Liver (tissue), 9 donors: Measurements from ENCODE around the gene TBX15. TPM values are rescaled to one million over a fixed set of nuclear protein-coding genes. Genes with fewer than 3 reads are reported as not detected.

Experiments used
- DNase-seq: peaks from one replicate; pipeline ENCODE4 v3.0.0-alpha.2; 2017; ENCODE audit warnings: low spot score
- H3K27ac ChIP-seq, 2 donors: one replicate each; pipeline ENCODE4 v1.7.0; 2013; ENCODE audit warnings: inconsistent platforms in 2 of 2, low read length in 2 of 2, control low read depth in 1 of 2, low read depth in 1 of 2, mild to moderate bottlenecking in 1 of 2
- H3K27me3 ChIP-seq, 4 donors: one replicate each; pipeline versions ENCODE4 v1.6.1 to v1.7.0; 2013; ENCODE audit warnings: low read length in 3 of 4, inconsistent platforms in 1 of 4, mild to moderate bottlenecking in 1 of 4, moderate library complexity in 1 of 4; ENCODE audit not compliant: control insufficient read depth in 4 of 4, insufficient read depth in 4 of 4
- H3K36me3 ChIP-seq, 4 donors: one replicate each; pipeline versions ENCODE4 v1.6.1 to v1.7.0; 2013; ENCODE audit warnings: low read length in 3 of 4, mild to moderate bottlenecking in 3 of 4, low read depth in 1 of 4, moderate library complexity in 1 of 4; ENCODE audit not compliant: control insufficient read depth in 4 of 4, insufficient read depth in 3 of 4
- H3K4me1 ChIP-seq, 4 donors: one replicate each; pipeline versions ENCODE4 v1.6.1 to v1.7.0; 2013; ENCODE audit warnings: low read length in 3 of 4, mild to moderate bottlenecking in 3 of 4, moderate library complexity in 1 of 4; ENCODE audit not compliant: control insufficient read depth in 4 of 4, insufficient read depth in 4 of 4
- H3K4me3 ChIP-seq, 3 donors: one replicate each; pipeline versions ENCODE4 v1.6.1 to v1.7.0; 2013; ENCODE audit warnings: low read length in 3 of 3, control low read depth in 1 of 3, low read depth in 1 of 3, mild to moderate bottlenecking in 1 of 3
- H3K9ac ChIP-seq, 2 donors: one replicate each; pipeline ENCODE4 v1.7.0; 2013; ENCODE audit warnings: low read length in 2 of 2, mild to moderate bottlenecking in 2 of 2, moderate library complexity in 2 of 2, control low read depth in 1 of 2, low read depth in 1 of 2
- H3K9me3 ChIP-seq, 4 donors: one replicate each; pipeline versions ENCODE4 v1.6.1 to v1.7.0; 2013; ENCODE audit warnings: low read length in 3 of 4; ENCODE audit not compliant: control insufficient read depth in 4 of 4
- EGR1 ChIP-seq, 2 donors: IDR thresholded peaks; 2 replicates each; pipeline ENCODE4 v1.6.1; 2016 to 2018; ENCODE audit warnings: antibody characterized with exemption in 2 of 2, low read depth in 2 of 2
- FOXA1 ChIP-seq: IDR thresholded peaks from 2 replicates; pipeline ENCODE4 v1.6.1; 2016; ENCODE audit warnings: antibody characterized with exemption
- FOXA2 ChIP-seq: IDR thresholded peaks from 2 replicates; pipeline ENCODE4 v1.6.1; 2016; ENCODE audit warnings: antibody characterized with exemption
- GABPA ChIP-seq, 2 donors: IDR thresholded peaks in 1 of 2; conservative IDR thresholded peaks in 1 of 2; 2 replicates each; pipeline ENCODE4 v1.6.1; 2016; ENCODE audit warnings: antibody characterized with exemption in 2 of 2, mild to moderate bottlenecking in 1 of 2, moderate library complexity in 1 of 2
- HNF4A ChIP-seq, 2 donors: conservative IDR thresholded peaks; 2 replicates each; pipeline ENCODE4 v1.6.1; 2016; ENCODE audit warnings: antibody characterized with exemption in 2 of 2, mild to moderate bottlenecking in 2 of 2
- HNF4G ChIP-seq: IDR thresholded peaks from 2 replicates; pipeline ENCODE4 v1.6.1; 2016; ENCODE audit warnings: antibody characterized with exemption
- JUND ChIP-seq, 2 donors: IDR thresholded peaks; 2 replicates each; pipeline ENCODE4 v1.6.1; 2016; ENCODE audit warnings: antibody characterized with exemption in 2 of 2
- RAD21 ChIP-seq, 2 donors: IDR thresholded peaks; 2 replicates each; pipeline ENCODE4 v1.6.1; 2016; ENCODE audit warnings: antibody characterized with exemption in 2 of 2, mild to moderate bottlenecking in 2 of 2
- RXRA ChIP-seq, 2 donors: IDR thresholded peaks; 2 replicates each; pipeline ENCODE4 v1.6.1; 2017 to 2018; ENCODE audit warnings: antibody characterized with exemption in 2 of 2, mild to moderate bottlenecking in 1 of 2
- SP1 ChIP-seq: IDR thresholded peaks from 2 replicates; pipeline ENCODE4 v1.6.1; 2018; ENCODE audit warnings: antibody characterized with exemption, mild to moderate bottlenecking
- TAF1 ChIP-seq: conservative IDR thresholded peaks from 2 replicates; pipeline ENCODE4 v1.6.1; 2016; ENCODE audit warnings: antibody characterized with exemption, mild to moderate bottlenecking
- YY1 ChIP-seq: IDR thresholded peaks from 2 replicates; pipeline ENCODE4 v1.6.1; 2016; ENCODE audit warnings: antibody characterized with exemption, mild to moderate bottlenecking
- WGBS: extraction: QIAGEN DNeasy Blood & Tissue Kit; methylation state at CpG from one replicate; pipeline ENCODE4 v1.1.7; 2013; 5-methylcytosine and 5-hydroxymethylcytosine counted together
- polyA plus RNA-seq, 2 donors: library from polyadenylated mRNA; stranded (reverse) in 1 of 2; unstranded in 1 of 2; fragments of 200-250 nt in 1 of 2; fragments of >200 nt in 1 of 2; fragmentation: Nextera tagmentation in 1 of 2; extraction: Ambion mirVana in 1 of 2; gene quantifications; one replicate each; pipeline versions ENCODE4 v1.2.1 to v1.2.3, GENCODE V29; 2013 to 2015
- total RNA-seq, 2 donors: library from RNA; depleted of rRNA; stranded (reverse); fragments of >200 nt; gene quantifications; one replicate each; pipeline ENCODE4 v1.2.3, GENCODE V29; 2014
- TF ChIP-seq, protein P1 (sequence below): IDR thresholded peaks from 2 replicates; pipeline ENCODE4 v1.6.1; 2016; ENCODE audit warnings: antibody characterized with exemption
- TF ChIP-seq, protein P2 (sequence below): IDR thresholded peaks from 2 replicates; pipeline ENCODE4 v1.6.1; 2016; ENCODE audit warnings: antibody characterized with exemption
- TF ChIP-seq, protein P3 (sequence below): IDR thresholded peaks from 2 replicates; pipeline ENCODE4 v1.6.1; 2016; ENCODE audit warnings: antibody characterized with exemption, mild to moderate bottlenecking
- TF ChIP-seq, protein P4 (sequence below): IDR thresholded peaks from 2 replicates; pipeline ENCODE4 v1.6.1; 2016; ENCODE audit warnings: antibody characterized with exemption
- TF ChIP-seq, protein P5 (sequence below): fragments of 150-350 bp; IDR thresholded peaks from 2 replicates; pipeline ENCODE4 v1.5.1; 2017; ENCODE audit warnings: improper control_type of control experiment, low read depth, low read length; ENCODE audit not compliant: missing input control
- donor health status: healthy.
- donor health status: healthy.
- donor health status: healthy.
- donor health status: healthy.
- donor health status: healthy.

Gene TBX15
- total and polyA plus RNA-seq, 4 donors, result 0.09 to 15.5 (median 3.5) TPM

GRCh38 chr1:118945489-118945888 is 42.7 kb downstream of the TBX15 start:
- Histone ChIP-seq H3K4me1 (no peaks in the 10 kb centered on the region), H3K27ac (no peak overlapping the region), H3K9me3 (no peaks in the 10 kb centered on the region), H3K36me3 (no peaks in the 10 kb centered on the region), H3K4me3 (no peak overlapping the region), H3K27me3 (no peaks in the 10 kb centered on the region), H3K9ac (no peak overlapping the region)
- DNase-seq, result no peak
- 66% methylated on average over 1 of the region's 1 CpG for whole genome bisulfite sequencing
- TF ChIP-seq RXRA (IDR thresholded peaks at IDR 0.05), result no peak
- TF ChIP-seq JUND (IDR thresholded peaks at IDR 0.05), result no peak
- TF ChIP-seq EGR1 (IDR thresholded peaks at IDR 0.05; ENCODE audit: low read depth in 2 of 2), result no peak
- TF ChIP-seq, protein P1, sequence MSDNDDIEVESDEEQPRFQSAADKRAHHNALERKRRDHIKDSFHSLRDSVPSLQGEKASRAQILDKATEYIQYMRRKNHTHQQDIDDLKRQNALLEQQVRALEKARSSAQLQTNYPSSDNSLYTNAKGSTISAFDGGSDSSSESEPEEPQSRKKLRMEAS, result no peak
- TF ChIP-seq YY1, result no peak
- no peak for TF ChIP-seq FOXA1
- no peak for TF ChIP-seq GABPA (IDR thresholded peaks at IDR 0.05 in 1 of 2, conservative IDR thresholded peaks at IDR 0.05 in 1 of 2)
- TF ChIP-seq, protein P2, sequence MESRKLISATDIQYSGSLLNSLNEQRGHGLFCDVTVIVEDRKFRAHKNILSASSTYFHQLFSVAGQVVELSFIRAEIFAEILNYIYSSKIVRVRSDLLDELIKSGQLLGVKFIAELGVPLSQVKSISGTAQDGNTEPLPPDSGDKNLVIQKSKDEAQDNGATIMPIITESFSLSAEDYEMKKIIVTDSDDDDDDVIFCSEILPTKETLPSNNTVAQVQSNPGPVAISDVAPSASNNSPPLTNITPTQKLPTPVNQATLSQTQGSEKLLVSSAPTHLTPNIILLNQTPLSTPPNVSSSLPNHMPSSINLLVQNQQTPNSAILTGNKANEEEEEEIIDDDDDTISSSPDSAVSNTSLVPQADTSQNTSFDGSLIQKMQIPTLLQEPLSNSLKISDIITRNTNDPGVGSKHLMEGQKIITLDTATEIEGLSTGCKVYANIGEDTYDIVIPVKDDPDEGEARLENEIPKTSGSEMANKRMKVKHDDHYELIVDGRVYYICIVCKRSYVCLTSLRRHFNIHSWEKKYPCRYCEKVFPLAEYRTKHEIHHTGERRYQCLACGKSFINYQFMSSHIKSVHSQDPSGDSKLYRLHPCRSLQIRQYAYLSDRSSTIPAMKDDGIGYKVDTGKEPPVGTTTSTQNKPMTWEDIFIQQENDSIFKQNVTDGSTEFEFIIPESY, result no peak
- no peak for TF ChIP-seq TAF1
- no peak for TF ChIP-seq FOXA2
- TF ChIP-seq SP1, result no peak
- TF ChIP-seq, protein P3, sequence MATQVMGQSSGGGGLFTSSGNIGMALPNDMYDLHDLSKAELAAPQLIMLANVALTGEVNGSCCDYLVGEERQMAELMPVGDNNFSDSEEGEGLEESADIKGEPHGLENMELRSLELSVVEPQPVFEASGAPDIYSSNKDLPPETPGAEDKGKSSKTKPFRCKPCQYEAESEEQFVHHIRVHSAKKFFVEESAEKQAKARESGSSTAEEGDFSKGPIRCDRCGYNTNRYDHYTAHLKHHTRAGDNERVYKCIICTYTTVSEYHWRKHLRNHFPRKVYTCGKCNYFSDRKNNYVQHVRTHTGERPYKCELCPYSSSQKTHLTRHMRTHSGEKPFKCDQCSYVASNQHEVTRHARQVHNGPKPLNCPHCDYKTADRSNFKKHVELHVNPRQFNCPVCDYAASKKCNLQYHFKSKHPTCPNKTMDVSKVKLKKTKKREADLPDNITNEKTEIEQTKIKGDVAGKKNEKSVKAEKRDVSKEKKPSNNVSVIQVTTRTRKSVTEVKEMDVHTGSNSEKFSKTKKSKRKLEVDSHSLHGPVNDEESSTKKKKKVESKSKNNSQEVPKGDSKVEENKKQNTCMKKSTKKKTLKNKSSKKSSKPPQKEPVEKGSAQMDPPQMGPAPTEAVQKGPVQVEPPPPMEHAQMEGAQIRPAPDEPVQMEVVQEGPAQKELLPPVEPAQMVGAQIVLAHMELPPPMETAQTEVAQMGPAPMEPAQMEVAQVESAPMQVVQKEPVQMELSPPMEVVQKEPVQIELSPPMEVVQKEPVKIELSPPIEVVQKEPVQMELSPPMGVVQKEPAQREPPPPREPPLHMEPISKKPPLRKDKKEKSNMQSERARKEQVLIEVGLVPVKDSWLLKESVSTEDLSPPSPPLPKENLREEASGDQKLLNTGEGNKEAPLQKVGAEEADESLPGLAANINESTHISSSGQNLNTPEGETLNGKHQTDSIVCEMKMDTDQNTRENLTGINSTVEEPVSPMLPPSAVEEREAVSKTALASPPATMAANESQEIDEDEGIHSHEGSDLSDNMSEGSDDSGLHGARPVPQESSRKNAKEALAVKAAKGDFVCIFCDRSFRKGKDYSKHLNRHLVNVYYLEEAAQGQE, result no peak
- TF ChIP-seq, protein P4, sequence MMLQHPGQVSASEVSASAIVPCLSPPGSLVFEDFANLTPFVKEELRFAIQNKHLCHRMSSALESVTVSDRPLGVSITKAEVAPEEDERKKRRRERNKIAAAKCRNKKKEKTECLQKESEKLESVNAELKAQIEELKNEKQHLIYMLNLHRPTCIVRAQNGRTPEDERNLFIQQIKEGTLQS, result no peak

DNA sequence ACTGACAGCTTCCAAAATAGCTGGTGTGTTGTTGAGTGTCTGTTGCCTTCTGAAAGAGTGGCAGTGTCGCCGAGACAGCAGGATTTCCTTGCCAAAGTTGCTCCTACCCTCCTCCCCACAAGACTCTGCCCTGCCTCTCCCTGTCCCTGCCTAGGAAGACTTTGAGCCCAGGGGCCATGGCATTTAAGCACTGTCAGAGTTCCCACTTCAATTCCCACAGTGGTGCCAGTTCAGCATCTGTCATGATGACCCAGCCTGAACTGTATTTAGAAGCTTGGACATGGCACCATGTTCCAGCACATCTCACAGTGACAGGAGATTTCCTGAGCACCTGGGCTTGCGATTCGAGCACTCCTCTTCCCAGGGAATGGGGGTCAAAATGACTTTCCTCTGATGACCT is 43.6 kb downstream of the TBX15 start:
- H3K27ac ChIP-seq, result no peak overlapping the region
- DNase-seq, result no peak
- 70% methylated on average over 4 of the region's 4 CpGs for WGBS
- H3K4me1 ChIP-seq, result no peaks in the 10 kb centered on the region
- TF ChIP-seq HNF4G, result no peak
- no peak overlapping the region for H3K9ac ChIP-seq
- H3K27me3 ChIP-seq, result no peaks in the 10 kb centered on the region
- no peak overlapping the region for H3K4me3 ChIP-seq
- H3K36me3 ChIP-seq, result no peaks in the 10 kb centered on the region
- no peaks in the 10 kb centered on the region for H3K9me3 ChIP-seq

GRCh38 chr1:118944133-118944532 is 44.0 kb downstream of the TBX15 start:
- Histone ChIP-seq H3K27me3 (no peaks in the 10 kb centered on the region), H3K9ac (no peak overlapping the region), H3K27ac (no peak overlapping the region), H3K9me3 (no peaks in the 10 kb centered on the region), H3K4me1 (no peaks in the 10 kb centered on the region), H3K4me3 (no peak overlapping the region), H3K36me3 (no peaks in the 10 kb centered on the region)
- WGBS, result 90% methylated on average over 2 of the region's 2 CpGs
- DNase-seq, result no peak
- TF ChIP-seq TAF1, result no peak
- TF ChIP-seq HNF4A (conservative IDR thresholded peaks at IDR 0.05), result no peak
- TF ChIP-seq FOXA1, result no peak
- no peak for TF ChIP-seq YY1
- no peak for TF ChIP-seq EGR1 (IDR thresholded peaks at IDR 0.05; ENCODE audit: low read depth in 2 of 2)
- no peak for TF ChIP-seq HNF4G
- no peak for TF ChIP-seq RAD21 (IDR thresholded peaks at IDR 0.05)
- TF ChIP-seq FOXA2, result no peak
- no peak for TF ChIP-seq SP1
- TF ChIP-seq, protein P1, result no peak
- no peak for TF ChIP-seq GABPA (IDR thresholded peaks at IDR 0.05 in 1 of 2, conservative IDR thresholded peaks at IDR 0.05 in 1 of 2)
- TF ChIP-seq, protein P5, sequence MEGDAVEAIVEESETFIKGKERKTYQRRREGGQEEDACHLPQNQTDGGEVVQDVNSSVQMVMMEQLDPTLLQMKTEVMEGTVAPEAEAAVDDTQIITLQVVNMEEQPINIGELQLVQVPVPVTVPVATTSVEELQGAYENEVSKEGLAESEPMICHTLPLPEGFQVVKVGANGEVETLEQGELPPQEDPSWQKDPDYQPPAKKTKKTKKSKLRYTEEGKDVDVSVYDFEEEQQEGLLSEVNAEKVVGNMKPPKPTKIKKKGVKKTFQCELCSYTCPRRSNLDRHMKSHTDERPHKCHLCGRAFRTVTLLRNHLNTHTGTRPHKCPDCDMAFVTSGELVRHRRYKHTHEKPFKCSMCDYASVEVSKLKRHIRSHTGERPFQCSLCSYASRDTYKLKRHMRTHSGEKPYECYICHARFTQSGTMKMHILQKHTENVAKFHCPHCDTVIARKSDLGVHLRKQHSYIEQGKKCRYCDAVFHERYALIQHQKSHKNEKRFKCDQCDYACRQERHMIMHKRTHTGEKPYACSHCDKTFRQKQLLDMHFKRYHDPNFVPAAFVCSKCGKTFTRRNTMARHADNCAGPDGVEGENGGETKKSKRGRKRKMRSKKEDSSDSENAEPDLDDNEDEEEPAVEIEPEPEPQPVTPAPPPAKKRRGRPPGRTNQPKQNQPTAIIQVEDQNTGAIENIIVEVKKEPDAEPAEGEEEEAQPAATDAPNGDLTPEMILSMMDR, result no peak
- TF ChIP-seq, protein P4, result no peak
